Panc1 (cell line): Measurements from ENCODE around the gene CRYZ. TPM values are rescaled to one million over a fixed set of nuclear protein-coding genes. Genes with fewer than 3 reads are reported as not detected.
"Not testable (repeated sequence)": the region's sequence is repeated elsewhere in the genome, so short reads cannot be mapped to it uniquely, and the experiment has no call there.

Experiments used
- ATAC-seq: fragments of 200-7000 bp; cut with Tn5 transposase; 2 replicates; pipeline ENCODE4 v1.9.1; 2020; ENCODE audit warnings: mild to moderate bottlenecking, moderate library complexity
- BruUV-seq: library from RNA; stranded (reverse); fragments of 400-500 nt; replicated peaks from 2 replicates; lab custom pipeline; 2021; lab: Mats Ljungman, UMichigan
- CTCF ChIA-PET: fragments of 300-600 bp; sonication (Branson Sonifier 250); formaldehyde crosslinking; loops from one replicate; lab custom pipeline; 2022; ENCODE audit warnings: antibody characterized with exemption; lab: Charles Lee
- POLR2A ChIA-PET: fragments of 300-600 bp; sonication (Branson Sonifier 250); formaldehyde crosslinking; loops from one replicate; lab custom pipeline; 2022; ENCODE audit warnings: antibody characterized with exemption; lab: Charles Lee
- DNase-seq: peaks from one replicate; pipeline ENCODE4 v3.0.0-alpha.2; 2010; ENCODE audit warnings: low read depth, low spot score
- H3K27ac ChIP-seq: 2 replicates; pipeline ENCODE4 v1.5.1; 2011; ENCODE audit warnings: mild to moderate bottlenecking, low read length, inconsistent platforms
- H3K27me3 ChIP-seq: fragments of 200-500 bp; sonication (Bioruptor generic); 2 replicates; pipeline ENCODE4 v1.6.0; 2014; ENCODE audit warnings: low read length, inconsistent platforms; ENCODE audit not compliant: control insufficient read depth, insufficient read depth
- H3K36me3 ChIP-seq: fragments of 200-500 bp; sonication (Bioruptor generic); 2 replicates; pipeline ENCODE4 v1.5.1; 2014; ENCODE audit warnings: inconsistent platforms, mild to moderate bottlenecking, low read length, moderate library complexity; ENCODE audit not compliant: control insufficient read depth, insufficient read depth
- H3K4me1 ChIP-seq: 2 replicates; pipeline ENCODE4 v1.5.1; 2011; ENCODE audit warnings: inconsistent platforms, mild to moderate bottlenecking, low read length, moderate library complexity; ENCODE audit not compliant: control insufficient read depth, insufficient read depth
- H3K4me3 ChIP-seq, 2 experiments: 2 replicates each; pipeline ENCODE4 v1.5.1; 2011 to 2012; ENCODE audit warnings: low read depth in 2 of 2, low read length in 2 of 2, mild to moderate bottlenecking in 2 of 2, inconsistent platforms in 1 of 2, moderate library complexity in 1 of 2
- H3K9me3 ChIP-seq: fragments of 200-500 bp; sonication (Bioruptor generic); 2 replicates; pipeline ENCODE4 v1.5.1; 2014; ENCODE audit warnings: low read depth, mild to moderate bottlenecking, inconsistent platforms, low read length, moderate library complexity; ENCODE audit not compliant: control insufficient read depth, insufficient read depth
- POLR2AphosphoS5 ChIP-seq: IDR thresholded peaks from 2 replicates; pipeline ENCODE4 v1.6.1; 2012; ENCODE audit warnings: mild to moderate bottlenecking, low read depth, low read length, moderate library complexity
- SIN3A ChIP-seq: IDR thresholded peaks from 2 replicates; pipeline ENCODE4 v1.6.1; 2012; ENCODE audit warnings: low read depth, mild to moderate bottlenecking, low read length, moderate library complexity, borderline replicate concordance; ENCODE audit not compliant: insufficient read depth
- TCF7L2 ChIP-seq: IDR thresholded peaks from 2 replicates; pipeline ENCODE4 v1.6.1; 2011; ENCODE audit warnings: mild to moderate bottlenecking, low read depth, low read length, inconsistent platforms
- in situ Hi-C: cut with HindIII; loops from 2 replicates; pipeline ENCODE4 v1.10.0; 2016; ENCODE audit warnings: low sequenced_read_pairs, low pct_unique_long_range_greater_than_20kb
- intact Hi-C: fragments of 100-400 bp; cut with micrococcal nuclease; formaldehyde crosslinking; loops from one replicate; pipeline ENCODE4 v1.10.0; 2022; ENCODE audit not compliant: unreplicated experiment
- total RNA-seq: library from RNA; stranded (reverse); gene quantifications from one replicate; pipeline ENCODE4 v1.2.1, GENCODE V29; 2021; ENCODE audit not compliant: unreplicated experiment
- TF ChIP-seq, protein P1 (sequence below), 2 experiments: IDR thresholded peaks; 2 replicates each; pipeline ENCODE4 v1.6.1; 2011 to 2012; ENCODE audit warnings: low read depth in 2 of 2, control low read depth in 1 of 2, low read length in 1 of 2, mild to moderate bottlenecking in 1 of 2, moderate library complexity in 1 of 2; ENCODE audit not compliant: insufficient read depth in 1 of 2
- TF ChIP-seq, protein P2 (sequence below): fragments of 450-650 bp; IDR thresholded peaks from 2 replicates; pipeline ENCODE4 v1.5.1; 2017; ENCODE audit warnings: mild to moderate bottlenecking

CRYZ gene
- total RNA-seq, 1 experiment from 2014 or later: 32.7 TPM

DNA sequence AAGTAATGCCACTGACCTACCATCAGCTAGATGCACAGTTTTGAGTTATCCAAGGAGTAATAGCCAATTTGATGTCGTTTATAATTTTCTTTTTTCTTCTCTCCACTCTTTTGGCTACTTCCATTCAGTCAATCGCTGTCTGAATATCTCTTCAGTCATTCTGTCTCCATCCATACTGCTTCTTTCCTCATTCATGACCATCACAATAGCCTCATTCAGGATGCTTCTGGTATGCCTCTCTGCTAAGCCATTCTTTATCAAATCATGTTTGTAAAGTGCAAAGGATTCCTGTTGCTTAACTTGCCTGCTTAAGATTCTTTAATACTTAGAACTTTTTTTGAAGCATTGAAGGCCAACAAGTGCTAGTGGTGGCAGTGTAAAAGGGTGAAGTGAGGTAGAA, 20.3 kb upstream of the CRYZ start:
- Histone ChIP-seq H3K27ac (no peak overlapping the region), H3K4me3 (no peak overlapping the region), H3K4me1 (peaks cover 1% of the 10 kb centered on the region; the same call in 1 of the 2 replicates), H3K36me3 (peaks cover 7% of the 10 kb centered on the region), H3K27me3 (no peaks in the 10 kb centered on the region), H3K9me3 (no peaks in the 10 kb centered on the region)
- ATAC-seq: no peak
- in situ Hi-C loops: no loop called here
- POLR2A ChIA-PET: no interaction called here
- TF ChIP-seq, protein P1, sequence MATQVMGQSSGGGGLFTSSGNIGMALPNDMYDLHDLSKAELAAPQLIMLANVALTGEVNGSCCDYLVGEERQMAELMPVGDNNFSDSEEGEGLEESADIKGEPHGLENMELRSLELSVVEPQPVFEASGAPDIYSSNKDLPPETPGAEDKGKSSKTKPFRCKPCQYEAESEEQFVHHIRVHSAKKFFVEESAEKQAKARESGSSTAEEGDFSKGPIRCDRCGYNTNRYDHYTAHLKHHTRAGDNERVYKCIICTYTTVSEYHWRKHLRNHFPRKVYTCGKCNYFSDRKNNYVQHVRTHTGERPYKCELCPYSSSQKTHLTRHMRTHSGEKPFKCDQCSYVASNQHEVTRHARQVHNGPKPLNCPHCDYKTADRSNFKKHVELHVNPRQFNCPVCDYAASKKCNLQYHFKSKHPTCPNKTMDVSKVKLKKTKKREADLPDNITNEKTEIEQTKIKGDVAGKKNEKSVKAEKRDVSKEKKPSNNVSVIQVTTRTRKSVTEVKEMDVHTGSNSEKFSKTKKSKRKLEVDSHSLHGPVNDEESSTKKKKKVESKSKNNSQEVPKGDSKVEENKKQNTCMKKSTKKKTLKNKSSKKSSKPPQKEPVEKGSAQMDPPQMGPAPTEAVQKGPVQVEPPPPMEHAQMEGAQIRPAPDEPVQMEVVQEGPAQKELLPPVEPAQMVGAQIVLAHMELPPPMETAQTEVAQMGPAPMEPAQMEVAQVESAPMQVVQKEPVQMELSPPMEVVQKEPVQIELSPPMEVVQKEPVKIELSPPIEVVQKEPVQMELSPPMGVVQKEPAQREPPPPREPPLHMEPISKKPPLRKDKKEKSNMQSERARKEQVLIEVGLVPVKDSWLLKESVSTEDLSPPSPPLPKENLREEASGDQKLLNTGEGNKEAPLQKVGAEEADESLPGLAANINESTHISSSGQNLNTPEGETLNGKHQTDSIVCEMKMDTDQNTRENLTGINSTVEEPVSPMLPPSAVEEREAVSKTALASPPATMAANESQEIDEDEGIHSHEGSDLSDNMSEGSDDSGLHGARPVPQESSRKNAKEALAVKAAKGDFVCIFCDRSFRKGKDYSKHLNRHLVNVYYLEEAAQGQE (IDR thresholded peaks at IDR 0.05; ENCODE audit: insufficient read depth in 1 of 2, low read depth in 2 of 2, low read length in 1 of 2): no peak
- TF ChIP-seq SIN3A (no peak), TCF7L2 (no peak), POLR2AphosphoS5 (no peak)
- TF ChIP-seq, protein P2, sequence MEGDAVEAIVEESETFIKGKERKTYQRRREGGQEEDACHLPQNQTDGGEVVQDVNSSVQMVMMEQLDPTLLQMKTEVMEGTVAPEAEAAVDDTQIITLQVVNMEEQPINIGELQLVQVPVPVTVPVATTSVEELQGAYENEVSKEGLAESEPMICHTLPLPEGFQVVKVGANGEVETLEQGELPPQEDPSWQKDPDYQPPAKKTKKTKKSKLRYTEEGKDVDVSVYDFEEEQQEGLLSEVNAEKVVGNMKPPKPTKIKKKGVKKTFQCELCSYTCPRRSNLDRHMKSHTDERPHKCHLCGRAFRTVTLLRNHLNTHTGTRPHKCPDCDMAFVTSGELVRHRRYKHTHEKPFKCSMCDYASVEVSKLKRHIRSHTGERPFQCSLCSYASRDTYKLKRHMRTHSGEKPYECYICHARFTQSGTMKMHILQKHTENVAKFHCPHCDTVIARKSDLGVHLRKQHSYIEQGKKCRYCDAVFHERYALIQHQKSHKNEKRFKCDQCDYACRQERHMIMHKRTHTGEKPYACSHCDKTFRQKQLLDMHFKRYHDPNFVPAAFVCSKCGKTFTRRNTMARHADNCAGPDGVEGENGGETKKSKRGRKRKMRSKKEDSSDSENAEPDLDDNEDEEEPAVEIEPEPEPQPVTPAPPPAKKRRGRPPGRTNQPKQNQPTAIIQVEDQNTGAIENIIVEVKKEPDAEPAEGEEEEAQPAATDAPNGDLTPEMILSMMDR: no peak
- BruUV-seq: no TSS peak
- CTCF ChIA-PET: no interaction called here
- intact Hi-C loops: no loop called here
- DNase-seq: no peak

DNA sequence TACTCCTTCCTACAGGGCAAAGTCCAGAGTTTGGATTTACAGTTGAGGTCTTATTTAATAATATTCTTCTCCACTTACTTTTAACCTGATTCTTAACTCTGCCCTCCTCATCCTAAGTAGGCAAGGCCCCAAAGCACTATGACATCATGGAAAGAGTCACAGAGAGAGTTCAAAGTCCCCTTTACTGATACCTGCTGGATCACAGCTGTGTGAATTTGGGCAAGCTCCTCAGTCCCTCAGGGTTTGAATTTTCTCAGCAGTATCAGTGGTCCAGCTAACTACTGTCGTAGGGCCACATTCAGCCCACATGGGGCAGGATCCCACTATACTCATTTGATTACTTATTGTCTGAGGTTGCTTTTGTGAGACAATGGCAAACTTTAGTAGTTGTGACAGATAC, 16.1 kb upstream of the CRYZ start:
- CTCF ChIA-PET: no interaction called here
- DNase-seq: no peak

DNA sequence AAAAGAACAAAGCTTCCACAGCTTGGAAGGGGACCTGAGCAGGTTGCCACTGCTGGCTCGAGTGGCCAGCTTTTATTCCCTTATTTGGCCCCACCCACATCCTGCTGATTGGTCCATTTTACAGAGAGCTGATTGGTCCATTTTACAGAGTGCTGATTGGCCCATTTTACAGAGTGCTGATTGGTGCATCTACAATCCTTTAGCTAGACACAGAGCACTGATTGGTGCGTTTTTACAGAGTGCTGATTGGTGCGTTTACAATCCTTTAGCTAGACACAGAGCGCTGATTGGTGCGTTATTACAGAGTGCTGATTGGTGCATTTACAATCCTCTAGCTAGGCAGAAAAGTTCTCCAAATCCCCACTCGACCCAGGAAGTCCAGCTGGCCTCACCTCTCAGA, 12.4 kb upstream of the CRYZ start:
- H3K4me3 ChIP-seq, H3K4me1 ChIP-seq, CTCF ChIA-PET, H3K36me3 ChIP-seq, H3K27ac ChIP-seq, DNase-seq, in situ Hi-C loops, ATAC-seq, BruUV-seq, H3K27me3 ChIP-seq, intact Hi-C loops, H3K9me3 ChIP-seq, POLR2A ChIA-PET: not testable (repeated sequence)

More for the DNA sequence above, 16.1 kb upstream of the CRYZ start:
- Histone ChIP-seq H3K27me3 (no peaks in the 10 kb centered on the region), H3K36me3 (peaks cover 6% of the 10 kb centered on the region), H3K4me1 (peaks cover 3% of the 10 kb centered on the region; the same call in 1 of the 2 replicates), H3K27ac (no peak overlapping the region), H3K4me3 (no peak overlapping the region), H3K9me3 (no peaks in the 10 kb centered on the region)
- POLR2A ChIA-PET: no interaction called here
- in situ Hi-C loops: no loop called here
- intact Hi-C loops: no loop called here
- BruUV-seq: no TSS peak
- TF ChIP-seq, protein P1 (IDR thresholded peaks at IDR 0.05; ENCODE audit: insufficient read depth in 1 of 2, low read depth in 2 of 2, low read length in 1 of 2): no peak
- TF ChIP-seq TCF7L2 (no peak), SIN3A (no peak), POLR2AphosphoS5 (no peak)
- TF ChIP-seq, protein P2: no peak
- no peak for ATAC-seq
